ENCODE results near the gene AMHR2. TPM values are rescaled to one million over a fixed set of nuclear protein-coding genes. Genes with fewer than 3 reads are reported as not detected.
"Not testable (repeated sequence)": the region's sequence is repeated elsewhere in the genome, so short reads cannot be mapped to it uniquely, and the experiment has no call there.

Gene AMHR2
- polyA plus RNA-seq, 1 donor: 8.8 TPM

DNA sequence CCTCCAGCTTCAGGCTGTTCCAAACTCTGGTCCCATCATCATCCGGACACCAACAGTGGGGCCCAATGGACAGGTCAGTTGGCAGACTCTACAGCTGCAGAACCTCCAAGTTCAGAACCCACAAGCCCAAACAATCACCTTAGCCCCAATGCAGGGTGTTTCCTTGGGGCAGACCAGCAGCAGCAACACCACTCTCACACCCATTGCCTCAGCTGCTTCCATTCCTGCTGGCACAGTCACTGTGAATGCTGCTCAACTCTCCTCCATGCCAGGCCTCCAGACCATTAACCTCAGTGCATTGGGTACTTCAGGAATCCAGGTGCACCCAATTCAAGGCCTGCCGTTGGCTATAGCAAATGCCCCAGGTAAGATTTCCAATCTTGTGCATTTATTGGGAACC lies 40.4 kb upstream of the AMHR2 start:
- H3K36me3 ChIP-seq (ENCODE audit: control insufficient read depth, insufficient read depth, low read length): peaks cover 30% of the 10 kb centered on the region
- no CpG with 5 or more reads among the region's 2 CpGs for WGBS (ENCODE audit: insufficient coverage, low lambda C conversion rate)
- peak overlapping the region; percentile 17 for H3K4me3 ChIP-seq (ENCODE audit: low read length)
- no peak for DNase-seq
- peaks cover 34% of the 10 kb centered on the region for H3K4me1 ChIP-seq (ENCODE audit: control insufficient read depth, insufficient read depth, low read length)
- no peaks in the 10 kb centered on the region for H3K9me3 ChIP-seq (ENCODE audit: control insufficient read depth, low read depth, low read length)
- no peaks in the 10 kb centered on the region for H3K27me3 ChIP-seq (ENCODE audit: control insufficient read depth, insufficient read depth, low read length)
- H3K27ac ChIP-seq (ENCODE audit: low read length): peak overlapping the region; percentile 0

GRCh38 chr12:53386381-53386780 lies 37.3 kb upstream of the AMHR2 start:
- not testable (repeated sequence) for H3K27ac ChIP-seq (ENCODE audit: low read length); H3K9me3 ChIP-seq (ENCODE audit: control insufficient read depth, low read depth, low read length); DNase-seq; H3K4me3 ChIP-seq (ENCODE audit: low read length); H3K27me3 ChIP-seq (ENCODE audit: control insufficient read depth, insufficient read depth, low read length)
- WGBS (ENCODE audit: insufficient coverage, low lambda C conversion rate): no CpG with 5 or more reads among the region's 5 CpGs
- peaks cover 26% of the 10 kb centered on the region for H3K4me1 ChIP-seq (ENCODE audit: control insufficient read depth, insufficient read depth, low read length)
- peaks cover 38% of the 10 kb centered on the region for H3K36me3 ChIP-seq (ENCODE audit: control insufficient read depth, insufficient read depth, low read length)

DNA sequence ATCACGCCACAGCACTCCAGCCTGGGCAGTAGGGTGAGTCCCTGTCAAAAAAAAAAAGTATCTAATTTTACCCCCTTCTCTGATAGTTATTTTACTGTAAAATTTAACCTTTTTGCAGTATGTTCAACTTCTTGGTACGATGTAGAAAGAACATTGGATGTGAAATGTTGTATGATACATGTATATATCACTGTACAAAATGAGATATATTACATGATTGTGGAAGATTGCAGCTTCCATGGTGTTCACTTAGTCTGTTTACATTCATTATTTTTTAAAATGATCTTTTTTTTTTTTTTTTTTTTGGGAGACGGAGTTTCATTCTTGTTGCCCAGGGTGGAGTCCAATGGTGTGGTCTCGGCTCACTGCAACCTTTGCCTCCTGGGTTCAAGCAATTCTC lies 34.7 kb upstream of the AMHR2 start:
- H3K9me3 ChIP-seq (ENCODE audit: control insufficient read depth, low read depth, low read length): no peaks in the 10 kb centered on the region
- H3K4me3 ChIP-seq (ENCODE audit: low read length): no peak overlapping the region
- H3K27me3 ChIP-seq (ENCODE audit: control insufficient read depth, insufficient read depth, low read length): no peaks in the 10 kb centered on the region
- no peak for DNase-seq
- H3K4me1 ChIP-seq (ENCODE audit: control insufficient read depth, insufficient read depth, low read length): peaks cover 7% of the 10 kb centered on the region
- H3K27ac ChIP-seq (ENCODE audit: low read length): no peak overlapping the region
- WGBS (ENCODE audit: insufficient coverage, low lambda C conversion rate): 100% methylated on average over 1 of the region's 4 CpGs
- H3K36me3 ChIP-seq (ENCODE audit: control insufficient read depth, insufficient read depth, low read length): peaks cover 28% of the 10 kb centered on the region

- H3K4me1 ChIP-seq (ENCODE audit: control insufficient read depth, insufficient read depth, low read length): peaks cover 7% of the 10 kb centered on the region
- no peaks in the 10 kb centered on the region for H3K27me3 ChIP-seq (ENCODE audit: control insufficient read depth, insufficient read depth, low read length)
- no peak overlapping the region for H3K4me3 ChIP-seq (ENCODE audit: low read length)
- no peaks in the 10 kb centered on the region for H3K9me3 ChIP-seq (ENCODE audit: control insufficient read depth, low read depth, low read length)
- peaks cover 25% of the 10 kb centered on the region for H3K36me3 ChIP-seq (ENCODE audit: control insufficient read depth, insufficient read depth, low read length)
- H3K27ac ChIP-seq (ENCODE audit: low read length): peak overlapping the region; percentile 23
- no CpG with 5 or more reads among the region's 3 CpGs for WGBS (ENCODE audit: insufficient coverage, low lambda C conversion rate)
- no peak for DNase-seq
These were observed 34.0 kb upstream of the AMHR2 start for GRCh38 chr12:53389702-53390101.

GRCh38 chr12:53391724-53392123 lies 31.9 kb upstream of the AMHR2 start:
- no peak for DNase-seq
- WGBS (ENCODE audit: insufficient coverage, low lambda C conversion rate): 20% methylated on average over 1 of the region's 5 CpGs
- Histone ChIP-seq H3K27ac (ENCODE audit: low read length) (no peak overlapping the region), H3K4me3 (ENCODE audit: low read length) (no peak overlapping the region), H3K27me3 (ENCODE audit: control insufficient read depth, insufficient read depth, low read length) (no peaks in the 10 kb centered on the region), H3K9me3 (ENCODE audit: control insufficient read depth, low read depth, low read length) (no peaks in the 10 kb centered on the region), H3K4me1 (ENCODE audit: control insufficient read depth, insufficient read depth, low read length) (peaks cover 4% of the 10 kb centered on the region), H3K36me3 (ENCODE audit: control insufficient read depth, insufficient read depth, low read length) (peaks cover 25% of the 10 kb centered on the region)

GRCh38 chr12:53399896-53400295 lies 23.8 kb upstream of the AMHR2 start:
- Histone ChIP-seq H3K4me1 (ENCODE audit: control insufficient read depth, insufficient read depth, low read length) (no peaks in the 10 kb centered on the region), H3K36me3 (ENCODE audit: control insufficient read depth, insufficient read depth, low read length) (peaks cover 6% of the 10 kb centered on the region), H3K27ac (ENCODE audit: low read length) (no peak overlapping the region), H3K4me3 (ENCODE audit: low read length) (no peak overlapping the region), H3K9me3 (ENCODE audit: control insufficient read depth, low read depth, low read length) (peaks cover 5% of the 10 kb centered on the region), H3K27me3 (ENCODE audit: control insufficient read depth, insufficient read depth, low read length) (no peaks in the 10 kb centered on the region)
- WGBS (ENCODE audit: insufficient coverage, low lambda C conversion rate): 100% methylated on average over 1 of the region's 7 CpGs
- no peak for DNase-seq

DNA sequence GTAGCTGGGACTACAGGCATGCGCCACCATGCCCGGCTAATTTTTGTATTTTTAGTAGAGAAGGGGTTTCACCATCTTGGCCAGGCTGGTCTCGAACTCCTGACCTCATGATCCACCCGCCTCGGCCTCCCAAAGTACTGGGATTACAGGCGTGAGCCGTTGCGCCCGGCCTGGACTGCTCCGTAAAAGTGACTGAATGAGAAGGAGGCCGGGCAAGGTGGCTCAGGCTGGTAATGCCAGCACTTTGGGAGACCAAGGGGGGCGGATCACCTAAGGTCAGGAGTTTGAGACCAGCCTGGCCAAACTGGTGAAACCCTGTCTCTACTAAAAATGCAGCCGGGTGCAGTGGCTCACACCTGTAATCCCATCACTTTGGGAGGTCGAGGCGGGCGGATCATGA lies 21.3 kb upstream of the AMHR2 start:
- not testable (repeated sequence) for H3K4me1 ChIP-seq (ENCODE audit: control insufficient read depth, insufficient read depth, low read length); H3K4me3 ChIP-seq (ENCODE audit: low read length); H3K27me3 ChIP-seq (ENCODE audit: control insufficient read depth, insufficient read depth, low read length); H3K9me3 ChIP-seq (ENCODE audit: control insufficient read depth, low read depth, low read length); H3K27ac ChIP-seq (ENCODE audit: low read length); DNase-seq
- peaks cover 18% of the 10 kb centered on the region for H3K36me3 ChIP-seq (ENCODE audit: control insufficient read depth, insufficient read depth, low read length)
- WGBS (ENCODE audit: insufficient coverage, low lambda C conversion rate): no CpG with 5 or more reads among the region's 16 CpGs

- Histone ChIP-seq H3K27ac (ENCODE audit: low read length) (no peak overlapping the region), H3K27me3 (ENCODE audit: control insufficient read depth, insufficient read depth, low read length) (no peaks in the 10 kb centered on the region), H3K9me3 (ENCODE audit: control insufficient read depth, low read depth, low read length) (peaks cover 5% of the 10 kb centered on the region), H3K4me1 (ENCODE audit: control insufficient read depth, insufficient read depth, low read length) (no peaks in the 10 kb centered on the region), H3K36me3 (ENCODE audit: control insufficient read depth, insufficient read depth, low read length) (peaks cover 19% of the 10 kb centered on the region), H3K4me3 (ENCODE audit: low read length) (no peak overlapping the region)
- WGBS (ENCODE audit: insufficient coverage, low lambda C conversion rate): 100% methylated on average over 1 of the region's 7 CpGs
- DNase-seq: no peak
These were observed 20.8 kb upstream of the AMHR2 start for GRCh38 chr12:53402871-53403270.

GRCh38 chr12:53410951-53411350 lies 12.7 kb upstream of the AMHR2 start:
- Histone ChIP-seq H3K27me3 (ENCODE audit: control insufficient read depth, insufficient read depth, low read length) (no peaks in the 10 kb centered on the region), H3K9me3 (ENCODE audit: control insufficient read depth, low read depth, low read length) (no peaks in the 10 kb centered on the region), H3K4me3 (ENCODE audit: low read length) (no peak overlapping the region), H3K4me1 (ENCODE audit: control insufficient read depth, insufficient read depth, low read length) (no peaks in the 10 kb centered on the region), H3K27ac (ENCODE audit: low read length) (no peak overlapping the region), H3K36me3 (ENCODE audit: control insufficient read depth, insufficient read depth, low read length) (peaks cover 58% of the 10 kb centered on the region)
- WGBS (ENCODE audit: insufficient coverage, low lambda C conversion rate): no CpG with 5 or more reads among the region's 5 CpGs
- no peak for DNase-seq

DNA sequence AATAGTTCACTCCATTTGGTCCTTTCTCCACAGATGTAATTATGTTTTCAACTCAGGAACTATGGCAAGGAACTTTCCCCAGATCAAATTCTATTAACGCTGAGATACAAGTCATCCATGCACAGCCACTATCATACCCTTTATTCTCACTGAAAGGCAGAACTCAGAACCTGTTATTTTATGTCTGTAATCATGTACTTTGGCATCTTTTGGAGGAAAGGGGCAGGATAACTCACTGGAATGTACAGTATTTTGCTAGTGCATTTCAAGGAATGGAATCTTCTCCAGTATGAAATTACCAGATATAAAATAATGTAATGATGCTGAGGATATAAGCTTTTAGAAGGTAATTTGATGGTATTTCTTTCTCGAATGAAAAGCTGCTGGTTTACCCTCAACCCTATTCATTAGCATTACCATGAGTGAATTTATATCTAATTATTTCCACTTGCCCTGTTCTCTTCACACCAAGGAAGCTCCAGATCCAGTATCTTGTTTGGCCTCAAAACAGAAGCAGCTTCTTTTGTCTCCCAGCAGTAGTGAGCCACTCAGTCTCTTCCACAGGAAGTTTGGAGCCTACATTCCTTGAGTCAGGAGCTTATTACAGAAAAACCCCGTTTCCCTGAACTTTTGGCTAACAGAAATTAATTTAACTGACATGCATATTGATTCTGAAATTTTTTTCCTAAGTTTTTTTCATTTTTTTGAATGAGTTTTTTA lies 10.0 kb upstream of the AMHR2 start:
- 60% methylated on average over 1 of the region's 3 CpGs for WGBS (ENCODE audit: insufficient coverage, low lambda C conversion rate)
- H3K27ac ChIP-seq (ENCODE audit: low read length): no peak overlapping the region

GRCh38 chr12:53414756-53415417 lies 8.8 kb upstream of the AMHR2 start:
- H3K27me3 ChIP-seq (ENCODE audit: control insufficient read depth, insufficient read depth, low read length): no peaks in the 10 kb centered on the region
- no peak overlapping the region for H3K27ac ChIP-seq (ENCODE audit: low read length)
- peaks cover 3% of the 10 kb centered on the region for H3K4me1 ChIP-seq (ENCODE audit: control insufficient read depth, insufficient read depth, low read length)
- no peaks in the 10 kb centered on the region for H3K9me3 ChIP-seq (ENCODE audit: control insufficient read depth, low read depth, low read length)
- WGBS (ENCODE audit: insufficient coverage, low lambda C conversion rate): 78% methylated on average over 3 of the region's 3 CpGs
- no peak overlapping the region for H3K4me3 ChIP-seq (ENCODE audit: low read length)
- no peak for DNase-seq
- peaks cover 29% of the 10 kb centered on the region for H3K36me3 ChIP-seq (ENCODE audit: control insufficient read depth, insufficient read depth, low read length)

More for the DNA sequence above, 10.0 kb upstream of the AMHR2 start:
- no peak for DNase-seq
- Histone ChIP-seq H3K36me3 (ENCODE audit: control insufficient read depth, insufficient read depth, low read length) (peaks cover 42% of the 10 kb centered on the region), H3K4me3 (ENCODE audit: low read length) (no peak overlapping the region), H3K9me3 (ENCODE audit: control insufficient read depth, low read depth, low read length) (no peaks in the 10 kb centered on the region), H3K27me3 (ENCODE audit: control insufficient read depth, insufficient read depth, low read length) (no peaks in the 10 kb centered on the region), H3K4me1 (ENCODE audit: control insufficient read depth, insufficient read depth, low read length) (peaks cover 3% of the 10 kb centered on the region)
